ENCODE measurements around the gene ATP13A2. TPM values are rescaled to one million over a fixed set of nuclear protein-coding genes. Genes with fewer than 3 reads are reported as not detected.

Gene ATP13A2
- total RNA-seq, 4 donors from 2014 or later: 42.7 to 62.0 (median 47.3) TPM

DNA sequence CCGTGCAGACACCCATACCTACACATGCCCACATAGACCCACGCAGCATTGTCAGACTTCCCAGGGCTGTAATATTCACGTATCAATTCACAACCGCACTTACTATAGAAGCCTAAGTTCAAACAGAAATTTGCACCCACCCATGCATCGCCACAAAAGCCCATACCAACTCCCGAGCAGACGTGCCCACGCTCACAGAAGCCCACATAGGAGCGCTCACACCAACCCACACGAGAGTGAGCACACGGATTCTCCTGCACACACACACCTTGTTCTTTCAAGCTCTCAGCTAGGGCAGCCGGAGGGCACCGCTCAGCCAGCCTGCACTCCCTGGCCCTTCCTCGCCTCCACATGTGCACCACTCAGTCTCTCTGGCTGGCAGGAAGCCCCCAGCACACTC is 35.9 kb downstream of the ATP13A2 start:
- TF ChIP-seq POLR2A (IDR thresholded peaks at IDR 0.05) (no peak), POLR2AphosphoS5 (IDR thresholded peaks at IDR 0.05) (no peak), EP300 (IDR thresholded peaks at IDR 0.05) (no peak)
- TF ChIP-seq, protein P1, sequence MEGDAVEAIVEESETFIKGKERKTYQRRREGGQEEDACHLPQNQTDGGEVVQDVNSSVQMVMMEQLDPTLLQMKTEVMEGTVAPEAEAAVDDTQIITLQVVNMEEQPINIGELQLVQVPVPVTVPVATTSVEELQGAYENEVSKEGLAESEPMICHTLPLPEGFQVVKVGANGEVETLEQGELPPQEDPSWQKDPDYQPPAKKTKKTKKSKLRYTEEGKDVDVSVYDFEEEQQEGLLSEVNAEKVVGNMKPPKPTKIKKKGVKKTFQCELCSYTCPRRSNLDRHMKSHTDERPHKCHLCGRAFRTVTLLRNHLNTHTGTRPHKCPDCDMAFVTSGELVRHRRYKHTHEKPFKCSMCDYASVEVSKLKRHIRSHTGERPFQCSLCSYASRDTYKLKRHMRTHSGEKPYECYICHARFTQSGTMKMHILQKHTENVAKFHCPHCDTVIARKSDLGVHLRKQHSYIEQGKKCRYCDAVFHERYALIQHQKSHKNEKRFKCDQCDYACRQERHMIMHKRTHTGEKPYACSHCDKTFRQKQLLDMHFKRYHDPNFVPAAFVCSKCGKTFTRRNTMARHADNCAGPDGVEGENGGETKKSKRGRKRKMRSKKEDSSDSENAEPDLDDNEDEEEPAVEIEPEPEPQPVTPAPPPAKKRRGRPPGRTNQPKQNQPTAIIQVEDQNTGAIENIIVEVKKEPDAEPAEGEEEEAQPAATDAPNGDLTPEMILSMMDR (IDR thresholded peaks at IDR 0.05): no peak
- DNase-seq (ENCODE audit: low spot score in 2 of 2): no peak
- Histone ChIP-seq H3K9me3 (no peaks in the 10 kb centered on the region), H3K4me1 (peaks cover 59% of the 10 kb centered on the region), H3K27me3 (no peaks in the 10 kb centered on the region), H3K36me3 (no peaks in the 10 kb centered on the region), H3K4me3 (no peak overlapping the region), H3K27ac (no peak overlapping the region)
- 51% methylated on average over 13 of the region's 14 CpGs for WGBS

GRCh38 chr1:16975211-16975610 is 36.5 kb downstream of the ATP13A2 start:
- 59% methylated on average over 9 of the region's 14 CpGs for WGBS
- Histone ChIP-seq H3K27ac (no peak overlapping the region), H3K4me3 (no peak overlapping the region), H3K36me3 (no peaks in the 10 kb centered on the region), H3K27me3 (no peaks in the 10 kb centered on the region), H3K4me1 (peaks cover 53% of the 10 kb centered on the region), H3K9me3 (no peaks in the 10 kb centered on the region)
- TF ChIP-seq EP300 (IDR thresholded peaks at IDR 0.05) (no peak), POLR2A (IDR thresholded peaks at IDR 0.05) (no peak), POLR2AphosphoS5 (IDR thresholded peaks at IDR 0.05) (no peak)
- TF ChIP-seq, protein P1 (IDR thresholded peaks at IDR 0.05): no peak
- no peak for DNase-seq (ENCODE audit: low spot score in 2 of 2)

- WGBS: 78% methylated on average over 4 of the region's 9 CpGs
- no peaks in the 10 kb centered on the region for H3K27me3 ChIP-seq
- no peaks in the 10 kb centered on the region for H3K9me3 ChIP-seq
- TF ChIP-seq, protein P1 (IDR thresholded peaks at IDR 0.05): no peak
- no peak for TF ChIP-seq EP300 (IDR thresholded peaks at IDR 0.05)
- DNase-seq (ENCODE audit: low spot score in 2 of 2): no peak
- peaks cover 2% of the 10 kb centered on the region for H3K36me3 ChIP-seq
- no peak overlapping the region for H3K27ac ChIP-seq
- H3K4me1 ChIP-seq: peaks cover 33% of the 10 kb centered on the region
- H3K4me3 ChIP-seq: no peak overlapping the region
Observed at GRCh38 chr1:16973215-16973614, 38.5 kb downstream of the ATP13A2 start.

- TF ChIP-seq POLR2A (IDR thresholded peaks at IDR 0.05) (no peak), POLR2AphosphoS5 (IDR thresholded peaks at IDR 0.05) (no peak), EP300 (IDR thresholded peaks at IDR 0.05) (no peak)
- TF ChIP-seq, protein P1 (IDR thresholded peaks at IDR 0.05): no peak
- peaks cover 26% of the 10 kb centered on the region for H3K4me1 ChIP-seq
- no peak for DNase-seq (ENCODE audit: low spot score in 2 of 2)
- WGBS: 91% methylated on average over 8 of the region's 11 CpGs
- no peak overlapping the region for H3K4me3 ChIP-seq
- no peak overlapping the region for H3K27ac ChIP-seq
- no peaks in the 10 kb centered on the region for H3K27me3 ChIP-seq
- H3K36me3 ChIP-seq: peaks cover 5% of the 10 kb centered on the region
- H3K9me3 ChIP-seq: no peaks in the 10 kb centered on the region
Observed at GRCh38 chr1:16972189-16972895, 39.4 kb downstream of the ATP13A2 start.

- no peak overlapping the region for H3K4me3 ChIP-seq
- no peaks in the 10 kb centered on the region for H3K27me3 ChIP-seq
- 40% methylated on average over 18 of the region's 28 CpGs for WGBS
- H3K4me1 ChIP-seq: peaks cover 20% of the 10 kb centered on the region
- peaks cover 7% of the 10 kb centered on the region for H3K36me3 ChIP-seq
- no peak for DNase-seq (ENCODE audit: low spot score in 2 of 2)
- no peaks in the 10 kb centered on the region for H3K9me3 ChIP-seq
- no peak overlapping the region for H3K27ac ChIP-seq
- TF ChIP-seq, protein P1 (IDR thresholded peaks at IDR 0.05): no peak
- no peak for TF ChIP-seq POLR2AphosphoS5 (IDR thresholded peaks at IDR 0.05)
- TF ChIP-seq POLR2A (IDR thresholded peaks at IDR 0.05): no peak
- no peak for TF ChIP-seq EP300 (IDR thresholded peaks at IDR 0.05)
Observed at GRCh38 chr1:16971341-16972188, 40.2 kb downstream of the ATP13A2 start.
